T47D (cell line): ENCODE data around the gene GRPEL2.

Experiments used
- DNase-seq, 2 experiments: peaks; one replicate each; pipeline versions ENCODE4 v3.0.0 to v3.0.0-alpha.2; 2011 to 2012; ENCODE audit warnings: low read depth in 1 of 2, low spot score in 1 of 2
- JUND ChIP-seq: IDR thresholded peaks from 2 replicates; pipeline ENCODE4 v1.6.1; 2012; ENCODE audit warnings: low read depth
- in situ Hi-C: cut with HindIII; loops from 2 replicates; pipeline ENCODE4 v1.10.0; 2016; ENCODE audit warnings: low sequenced_read_pairs, low pct_unique_long_range_greater_than_20kb

Gene GRPEL2

GRCh38 chr5:149325166-149325735, 20.0 kb upstream of the GRPEL2 start:
- in situ Hi-C loops = no loop called here
- DNase-seq = no peak
- no peak for TF ChIP-seq JUND

- no peak for TF ChIP-seq JUND
- DNase-seq = no peak
- in situ Hi-C loops = no loop called here
These were observed 19.4 kb upstream of the GRPEL2 start for GRCh38 chr5:149325894-149326293.

DNA sequence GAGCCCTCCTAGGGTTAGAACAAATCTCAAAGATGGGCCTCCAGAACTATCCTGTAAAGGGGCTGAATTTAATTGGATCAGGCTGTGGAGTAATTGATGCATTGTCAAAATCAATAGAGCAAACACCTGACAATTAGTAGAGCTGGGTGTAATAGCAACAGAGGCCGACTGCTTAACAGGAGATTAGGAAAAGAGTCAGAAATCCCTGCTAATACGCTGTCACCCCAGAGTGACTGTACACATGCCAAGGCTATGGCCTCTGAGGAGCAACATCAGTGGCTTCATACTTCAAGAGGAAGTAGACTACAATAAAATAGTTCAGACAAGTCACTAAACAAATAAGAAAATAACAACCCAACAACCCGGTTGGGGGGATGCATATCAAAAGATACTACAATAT, 18.7 kb upstream of the GRPEL2 start:
- no peak for TF ChIP-seq JUND

GRCh38 chr5:149328177-149328576, 17.1 kb upstream of the GRPEL2 start:
- no peak for DNase-seq
- in situ Hi-C loops = no loop called here
- no peak for TF ChIP-seq JUND

More for the DNA sequence above, 18.7 kb upstream of the GRPEL2 start:
- in situ Hi-C loops = no loop called here
- DNase-seq = no peak

DNA sequence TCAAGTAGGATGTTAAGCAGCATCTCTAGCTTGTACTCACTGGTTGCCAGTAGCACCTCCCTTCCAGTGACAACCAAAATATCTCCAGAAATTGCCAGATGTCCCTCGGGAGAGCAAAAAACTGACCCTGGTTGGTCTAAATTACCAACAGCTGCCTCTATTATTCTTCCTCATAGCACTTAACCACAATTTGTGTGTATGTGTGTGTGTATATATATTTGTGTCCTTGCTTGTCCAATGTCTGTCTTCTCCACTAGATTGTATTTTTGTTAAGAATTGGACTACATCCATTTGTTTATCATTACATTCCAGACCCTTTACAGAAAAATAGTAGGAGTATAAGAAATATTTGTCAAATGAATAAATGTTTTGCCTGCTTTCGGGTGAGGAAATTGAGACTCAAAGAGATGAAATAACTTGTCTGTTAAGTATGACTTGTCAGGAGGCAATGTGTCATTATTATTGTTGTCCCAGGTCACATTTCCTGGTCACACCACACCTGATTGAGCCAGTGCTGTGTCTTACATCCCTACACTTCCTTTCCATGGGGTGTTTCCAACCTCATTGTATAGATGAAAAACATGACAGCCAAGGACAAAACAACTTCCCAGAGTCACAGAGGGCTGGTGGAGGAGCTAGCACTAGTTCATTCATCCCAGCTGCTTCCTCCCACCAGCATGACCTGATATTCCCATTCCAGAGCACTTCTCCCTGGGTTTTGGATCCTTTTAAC, 11.4 kb upstream of the GRPEL2 start:
- in situ Hi-C loops = no loop called here
- no peak for DNase-seq
- TF ChIP-seq JUND = no peak

DNA sequence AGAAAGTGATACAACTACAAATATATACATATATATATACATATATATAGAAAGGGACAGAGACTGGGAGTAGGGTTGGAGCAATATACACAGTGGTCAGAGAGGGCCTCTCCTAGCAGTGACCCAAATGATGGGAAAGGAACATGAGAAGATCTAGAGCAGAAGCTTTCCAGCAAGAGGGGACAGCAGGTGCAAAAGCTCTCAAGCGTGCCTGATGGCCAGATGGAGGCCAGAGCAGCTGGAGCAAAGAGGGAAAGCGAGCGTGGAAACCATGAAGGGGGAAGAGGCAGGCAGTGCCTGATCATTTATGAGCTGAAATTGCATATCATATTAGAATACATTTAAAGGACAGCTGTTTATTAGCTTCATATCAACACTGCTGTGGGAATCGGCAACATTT, 7.6 kb upstream of the GRPEL2 start:
- DNase-seq = no peak
- in situ Hi-C loops = no loop called here
- TF ChIP-seq JUND = no peak

GRCh38 chr5:149338364-149338763, 6.9 kb upstream of the GRPEL2 start:
- TF ChIP-seq JUND = no peak
- DNase-seq = peak in 1 of 2 experiments; percentile 25
- in situ Hi-C loops = no loop called here

DNA sequence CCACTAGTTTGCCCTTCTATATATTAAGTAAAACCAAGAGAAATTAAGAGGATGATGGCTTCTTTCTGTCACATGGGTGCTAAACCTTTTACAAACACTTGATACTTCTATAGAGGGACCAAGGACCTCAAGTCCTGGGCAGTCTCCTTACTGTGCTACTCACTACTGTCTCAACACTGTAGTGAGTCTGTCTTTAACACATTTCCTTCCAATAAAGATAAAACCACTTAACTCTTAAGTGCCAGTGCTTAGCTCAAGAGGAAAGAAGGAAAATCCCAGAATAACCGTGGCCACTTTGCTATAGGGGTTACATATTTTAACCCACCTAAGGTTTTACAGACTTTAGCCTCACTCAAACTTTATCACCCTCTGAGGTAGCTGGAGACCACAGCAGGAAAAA, 4.4 kb upstream of the GRPEL2 start:
- in situ Hi-C loops = no loop called here
- no peak for TF ChIP-seq JUND
- DNase-seq = no peak

DNA sequence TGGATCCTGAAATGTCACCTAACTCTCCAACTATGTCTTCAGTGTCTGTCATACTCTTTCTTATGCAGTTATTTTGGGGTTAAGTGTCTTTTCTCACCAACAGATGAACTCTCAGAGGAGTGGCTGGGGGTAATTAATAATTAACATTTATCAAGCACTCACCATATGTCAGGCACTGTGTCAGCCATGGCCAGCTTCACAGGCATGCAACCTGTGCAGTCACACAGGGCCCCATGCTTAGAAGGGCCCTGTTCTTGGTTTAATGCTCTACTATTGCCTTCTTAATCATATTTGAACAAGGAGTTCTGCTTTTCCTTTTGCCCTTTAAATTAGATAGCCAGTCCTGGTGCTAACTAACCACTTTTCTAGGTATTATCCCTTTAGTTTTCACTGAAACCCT, 3.4 kb upstream of the GRPEL2 start:
- no peak for DNase-seq
- no peak for TF ChIP-seq JUND

GRCh38 chr5:149344151-149344550, 1.1 kb upstream of the GRPEL2 start:
- TF ChIP-seq JUND = no peak
- in situ Hi-C loops = no loop called here
- DNase-seq = no peak

More for the DNA sequence above, 3.4 kb upstream of the GRPEL2 start:
- in situ Hi-C loops = no loop called here

DNA sequence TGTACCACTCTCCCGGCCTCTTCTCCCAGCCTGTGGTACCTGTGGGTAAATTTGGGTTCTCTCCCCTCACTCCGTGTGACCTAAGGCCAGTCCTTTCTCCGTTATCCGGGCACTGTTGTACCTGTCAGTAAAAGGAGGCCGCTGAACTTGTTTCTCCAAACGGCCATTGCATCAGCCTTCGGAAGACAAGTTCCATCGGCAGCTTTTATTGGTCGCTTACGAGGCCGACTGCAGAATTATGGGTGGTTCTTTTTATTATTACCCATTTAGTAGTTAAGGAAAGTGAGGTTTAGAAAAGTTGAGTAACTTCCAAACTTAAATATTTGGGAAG, 558 bp downstream of the GRPEL2 start:
- in situ Hi-C loops = no loop called here
- TF ChIP-seq JUND = no peak
- DNase-seq = peak; percentile 27 to 72

- in situ Hi-C loops = no loop called here
- DNase-seq = no peak
- no peak for TF ChIP-seq JUND
These were observed 3.2 kb downstream of the GRPEL2 start for GRCh38 chr5:149348518-149348917.

- no peak for DNase-seq
- no peak for TF ChIP-seq JUND
- in situ Hi-C loops = no loop called here
These were observed 4.1 kb downstream of the GRPEL2 start for GRCh38 chr5:149349382-149349781.

DNA sequence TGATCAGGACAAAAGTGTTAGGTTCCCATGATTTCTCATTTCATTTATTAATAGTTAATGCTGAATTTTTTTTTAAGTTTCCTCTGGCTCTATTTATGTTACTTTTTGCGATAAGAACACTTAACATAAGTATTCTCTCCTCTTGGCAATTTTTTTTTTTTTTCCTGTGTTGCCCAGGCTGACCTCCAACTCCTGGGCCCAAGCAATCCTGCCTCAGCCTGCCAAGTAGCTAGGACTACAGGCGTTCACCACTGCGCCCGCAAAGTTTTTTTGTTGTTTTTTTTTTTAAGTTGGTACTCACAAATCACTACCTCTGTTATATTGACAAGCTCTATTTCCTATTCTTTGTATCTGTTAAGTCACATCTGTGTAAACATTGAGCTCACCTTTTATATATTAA, 6.9 kb downstream of the GRPEL2 start:
- DNase-seq = no peak
- in situ Hi-C loops = no loop called here
- no peak for TF ChIP-seq JUND
